ENCODE results near the gene FOXO1. TPM values are rescaled to one million over a fixed set of nuclear protein-coding genes. Genes with fewer than 3 reads are reported as not detected.

FOXO1 gene
- total and polyA plus RNA-seq, 10 donors: 7.1 to 58.9 (median 47.2) TPM

DNA sequence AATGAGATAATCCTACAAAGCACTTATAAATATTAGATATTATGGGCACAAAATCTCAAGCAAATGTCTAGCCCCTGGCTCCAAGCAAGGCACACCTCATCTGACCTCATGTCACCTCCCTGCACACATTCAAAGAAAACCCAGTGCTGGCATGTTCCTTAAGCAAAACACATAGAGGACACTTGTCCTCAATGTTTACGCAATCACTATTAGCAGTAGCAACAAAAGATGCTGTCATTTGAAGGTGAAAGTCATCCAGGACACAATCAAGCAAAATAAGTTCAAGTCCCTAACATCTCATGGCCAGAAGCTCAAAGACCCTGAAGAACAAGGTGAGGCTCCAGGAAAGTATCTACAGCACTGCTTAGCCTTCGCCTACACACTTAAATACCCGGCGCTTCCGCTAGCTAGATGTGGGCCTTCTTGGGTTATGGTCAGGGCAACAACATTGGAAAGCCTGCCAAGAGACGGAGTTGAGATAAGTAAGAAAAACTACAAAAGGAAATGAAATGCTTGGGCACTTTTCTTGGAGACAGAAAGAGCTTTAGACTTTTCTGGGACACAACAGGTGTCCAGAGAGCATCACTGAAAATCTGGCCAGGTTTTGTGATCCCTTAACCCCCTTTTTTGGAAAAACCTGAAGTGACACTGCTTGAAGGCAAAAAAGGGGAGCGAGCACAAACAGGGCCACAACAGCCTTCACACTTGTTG is 85.7 kb downstream of the FOXO1 start:
- peaks cover 20 to 86% (median 74%) of the 10 kb centered on the region in 6 donors for H3K4me1 ChIP-seq
- peak overlapping the region in 7 of 8 donors; percentile 22 to 81 (median 51) for H3K27ac ChIP-seq
- WGBS, 5 donors: 66 to 77% (median 75%) methylated on average over 7 of the region's 7 CpGs

GRCh38 chr13:40579535-40579934 is 86.9 kb downstream of the FOXO1 start:
- Histone ChIP-seq H3K4me1 (peaks cover 20 to 86% (median 79%) of the 10 kb centered on the region in 6 donors), H3K27me3 (replicated peaks in 1 of 7) (no peaks in the 10 kb centered on the region), H3K27ac (peak overlapping the region in 3 of 8 donors; percentile 70 to 81 (median 75)), H3K4me3 (no peak overlapping the region), H3K36me3 (no peaks in the 10 kb centered on the region), H3K9me3 (peaks cover 0 to 17% (median 13%) of the 10 kb centered on the region in 8 donors)
- DNase-seq: no peak
- no peak for TF ChIP-seq POLR2A (IDR thresholded peaks at IDR 0.05)
- TF ChIP-seq POLR2AphosphoS5 (IDR thresholded peaks at IDR 0.05): no peak
- TF ChIP-seq CTCF (IDR thresholded peaks at IDR 0.05 in 8 of 11, conservative IDR thresholded peaks at IDR 0.05 in 3 of 11): no peak
- WGBS, 5 donors: 93 to 98% (median 96%) methylated on average over 2 of the region's 2 CpGs
- intact Hi-C loops (cut with DNase I; ENCODE audit: low total_unique reads): no loop called here

More for the DNA sequence above, 85.7 kb downstream of the FOXO1 start:
- Histone ChIP-seq H3K27me3 (replicated peaks in 1 of 7) (no peaks in the 10 kb centered on the region), H3K36me3 (no peaks in the 10 kb centered on the region), H3K9me3 (peaks cover 0 to 17% (median 13%) of the 10 kb centered on the region in 8 donors), H3K4me3 (no peak overlapping the region)
- DNase-seq: no peak
- TF ChIP-seq CTCF (IDR thresholded peaks at IDR 0.05 in 8 of 11, conservative IDR thresholded peaks at IDR 0.05 in 3 of 11) (no peak), POLR2AphosphoS5 (IDR thresholded peaks at IDR 0.05) (no peak), POLR2A (IDR thresholded peaks at IDR 0.05) (no peak)
- intact Hi-C loops (cut with DNase I; ENCODE audit: low total_unique reads): no loop called here

DNA sequence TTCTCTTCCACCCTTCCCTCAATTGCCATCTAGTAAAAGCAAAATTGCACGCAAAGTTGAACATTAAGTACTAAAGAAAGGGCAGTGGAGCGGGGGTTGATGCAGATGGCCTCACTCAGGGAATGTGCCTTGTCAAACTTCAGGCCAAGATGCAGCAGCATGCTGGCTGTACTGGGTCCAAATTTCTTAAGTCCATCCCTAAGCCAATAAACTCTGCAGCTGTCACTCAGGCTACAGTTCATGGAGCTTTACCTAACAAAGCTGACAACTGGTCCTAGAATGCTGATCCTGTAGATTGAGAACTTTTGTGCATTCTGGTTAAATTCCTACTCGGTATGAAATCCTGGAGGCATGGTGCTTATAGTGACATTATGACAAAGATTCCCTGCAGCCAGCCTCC is 88.4 kb downstream of the FOXO1 start:
- intact Hi-C loops (cut with DNase I; ENCODE audit: low total_unique reads): no loop called here
- Histone ChIP-seq H3K36me3 (no peaks in the 10 kb centered on the region), H3K27me3 (replicated peaks in 1 of 7) (no peaks in the 10 kb centered on the region), H3K4me1 (peaks cover 30 to 99% (median 94%) of the 10 kb centered on the region in 6 donors), H3K4me3 (no peak overlapping the region), H3K9me3 (peaks cover 0 to 8% (median 5%) of the 10 kb centered on the region in 8 donors), H3K27ac (peak overlapping the region in 3 of 8 donors; percentile 9 to 81 (median 75))
- no peak for DNase-seq
- TF ChIP-seq CTCF (IDR thresholded peaks at IDR 0.05 in 8 of 11, conservative IDR thresholded peaks at IDR 0.05 in 3 of 11) (no peak), POLR2AphosphoS5 (IDR thresholded peaks at IDR 0.05) (no peak), POLR2A (IDR thresholded peaks at IDR 0.05) (no peak)
- WGBS, 5 donors: 66 to 77% (median 68%) methylated on average over 3 of the region's 3 CpGs

GRCh38 chr13:40576369-40576768 is 90.1 kb downstream of the FOXO1 start:
- TF ChIP-seq POLR2A (IDR thresholded peaks at IDR 0.05) (no peak), POLR2AphosphoS5 (IDR thresholded peaks at IDR 0.05) (no peak), CTCF (IDR thresholded peaks at IDR 0.05 in 8 of 11, conservative IDR thresholded peaks at IDR 0.05 in 3 of 11) (no peak)
- intact Hi-C loops (cut with DNase I; ENCODE audit: low total_unique reads): no loop called here
- no peaks in the 10 kb centered on the region for H3K27me3 ChIP-seq (replicated peaks in 1 of 7)
- peaks cover 31 to 100% (median 99%) of the 10 kb centered on the region in 6 donors for H3K4me1 ChIP-seq
- 55 to 77% (median 68%) methylated on average over 4 of the region's 4 CpGs for WGBS, 5 donors
- DNase-seq: no peak
- no peaks in the 10 kb centered on the region for H3K9me3 ChIP-seq
- H3K27ac ChIP-seq: peak overlapping the region in 1 of 8 donors; percentile 81
- no peak overlapping the region for H3K4me3 ChIP-seq
- H3K36me3 ChIP-seq: no peaks in the 10 kb centered on the region
